Stimulated activated CD8-positive, alpha-beta memory T cell treated with anti-CD3 and anti-CD28 coated beads, Interleukin-7, amount 100 ng/mL, for 48 hours (primary cell): ENCODE data around the gene LTC4S.
"Not testable (repeated sequence)": the region's sequence is repeated elsewhere in the genome, so short reads cannot be mapped to it uniquely, and the experiment has no call there.

ENCODE experiments used
- DNase-seq, 2 donors: peaks; one replicate each; pipeline ENCODE4 v3.0.0-alpha.2; 2020; ENCODE audit warnings: low read depth in 1 of 2; ENCODE audit errors: extremely low read depth in 1 of 2

LTC4S gene

GRCh38 chr5:179793468-179794139 is at the start of gene LTC4S:
TSS of gene LTC4S (plus strand) at chr5:179793986. CDS start at chr5:179794081, 95 bp downstream.
- no peak for DNase-seq

GRCh38 chr5:179744106-179744505 is 49.7 kb upstream of the LTC4S start:
- not testable (repeated sequence) for DNase-seq

- DNase-seq: no peak
Observed at GRCh38 chr5:179746872-179747271, 46.9 kb upstream of the LTC4S start.

- no peak for DNase-seq
Observed at GRCh38 chr5:179747811-179748210, 46.0 kb upstream of the LTC4S start.

- DNase-seq: no peak
Observed at GRCh38 chr5:179749857-179750508, 43.8 kb upstream of the LTC4S start.

- DNase-seq: no peak
Observed at GRCh38 chr5:179753971-179754370, 39.8 kb upstream of the LTC4S start.

GRCh38 chr5:179755022-179755421 is 38.8 kb upstream of the LTC4S start:
- no peak for DNase-seq

- DNase-seq: no peak
Observed at GRCh38 chr5:179758955-179759354, 34.8 kb upstream of the LTC4S start.

- DNase-seq: peak in 1 of 2 donors; percentile 27
Observed at GRCh38 chr5:179759581-179760551, 33.9 kb upstream of the LTC4S start.

GRCh38 chr5:179762079-179762780 is 31.6 kb upstream of the LTC4S start:
- no peak for DNase-seq

- DNase-seq: no peak
Observed at GRCh38 chr5:179762781-179763176, 31.0 kb upstream of the LTC4S start.

- no peak for DNase-seq
Observed at GRCh38 chr5:179763215-179763945, 30.4 kb upstream of the LTC4S start.

- no peak for DNase-seq
Observed at GRCh38 chr5:179764056-179764455, 29.7 kb upstream of the LTC4S start.

- DNase-seq: no peak
Observed at GRCh38 chr5:179765400-179765799, 28.4 kb upstream of the LTC4S start.

GRCh38 chr5:179766021-179766725 is 27.6 kb upstream of the LTC4S start:
- DNase-seq: no peak

- DNase-seq: no peak
Observed at GRCh38 chr5:179766726-179767455, 26.9 kb upstream of the LTC4S start.

- no peak for DNase-seq
Observed at GRCh38 chr5:179767496-179768100, 26.2 kb upstream of the LTC4S start.

GRCh38 chr5:179768326-179769085 is 25.3 kb upstream of the LTC4S start:
- DNase-seq: peak in 1 of 2 donors; percentile 29
